Activated CD8-positive, alpha-beta T cell treated with anti-CD3 and anti-CD28 coated beads for 36 hours (primary cell): ENCODE results near the gene BEST1. TPM values are rescaled to one million over a fixed set of nuclear protein-coding genes. Genes with fewer than 3 reads are reported as not detected.
"Not testable (repeated sequence)": the region's sequence is repeated elsewhere in the genome, so short reads cannot be mapped to it uniquely, and the experiment has no call there.

Experiments used
- ATAC-seq: fragments of 200-7000 bp; cut with Tn5 transposase; one replicate; pipeline ENCODE4 v1.10.0; 2021; ENCODE audit warnings: mild to moderate bottlenecking, moderate library complexity
- CTCF ChIA-PET: fragments of 350-600 bp; sonication (Branson Sonifier 250); formaldehyde crosslinking; loops from one replicate; lab custom pipeline; 2021; ENCODE audit warnings: antibody characterized with exemption; lab: Charles Lee
- POLR2A ChIA-PET: fragments of 350-600 bp; sonication (Branson Sonifier 250); formaldehyde crosslinking; loops from one replicate; lab custom pipeline; 2021; ENCODE audit warnings: antibody characterized with exemption; lab: Charles Lee
- DNase-seq: peaks from one replicate; pipeline ENCODE4 v3.0.0-alpha.2; 2020
- H3K27ac Mint-ChIP-seq: one replicate; pipeline ENCODE4 v1.8.0; 2021; ENCODE audit warnings: mild to moderate bottlenecking, mixed read lengths
- H3K27me3 Mint-ChIP-seq: one replicate; pipeline ENCODE4 v1.8.0; 2021; ENCODE audit warnings: mixed read lengths
- H3K36me3 Mint-ChIP-seq: one replicate; pipeline ENCODE4 v1.8.0; 2021; ENCODE audit warnings: low read depth, mixed read lengths
- H3K4me1 Mint-ChIP-seq: one replicate; pipeline ENCODE4 v1.8.0; 2021; ENCODE audit warnings: low read depth, mixed read lengths
- H3K4me3 Mint-ChIP-seq: one replicate; pipeline ENCODE4 v1.8.0; 2021; ENCODE audit warnings: mild to moderate bottlenecking, moderate library complexity, mixed read lengths
- H3K9me3 Mint-ChIP-seq: one replicate; pipeline ENCODE4 v1.8.0; 2021; ENCODE audit warnings: mixed read lengths
- intact Hi-C: fragments of 100-400 bp; cut with micrococcal nuclease; formaldehyde crosslinking; loops from one replicate; pipeline ENCODE4 v1.10.0; 2022
- total RNA-seq, 2 experiments: library from RNA; stranded (reverse); gene quantifications; one replicate each; pipeline ENCODE4 v1.2.3, GENCODE V29; 2021
- TF ChIP-seq, protein P1 (sequence below): fragments of 200-600 bp; IDR thresholded peaks from one replicate; pipeline ENCODE4 v1.8.0; 2022; ENCODE audit warnings: antibody characterized with exemption, mild to moderate bottlenecking

Gene BEST1
- total RNA-seq, 2 experiments from 2014 or later = 0.61 to 0.83 TPM

DNA sequence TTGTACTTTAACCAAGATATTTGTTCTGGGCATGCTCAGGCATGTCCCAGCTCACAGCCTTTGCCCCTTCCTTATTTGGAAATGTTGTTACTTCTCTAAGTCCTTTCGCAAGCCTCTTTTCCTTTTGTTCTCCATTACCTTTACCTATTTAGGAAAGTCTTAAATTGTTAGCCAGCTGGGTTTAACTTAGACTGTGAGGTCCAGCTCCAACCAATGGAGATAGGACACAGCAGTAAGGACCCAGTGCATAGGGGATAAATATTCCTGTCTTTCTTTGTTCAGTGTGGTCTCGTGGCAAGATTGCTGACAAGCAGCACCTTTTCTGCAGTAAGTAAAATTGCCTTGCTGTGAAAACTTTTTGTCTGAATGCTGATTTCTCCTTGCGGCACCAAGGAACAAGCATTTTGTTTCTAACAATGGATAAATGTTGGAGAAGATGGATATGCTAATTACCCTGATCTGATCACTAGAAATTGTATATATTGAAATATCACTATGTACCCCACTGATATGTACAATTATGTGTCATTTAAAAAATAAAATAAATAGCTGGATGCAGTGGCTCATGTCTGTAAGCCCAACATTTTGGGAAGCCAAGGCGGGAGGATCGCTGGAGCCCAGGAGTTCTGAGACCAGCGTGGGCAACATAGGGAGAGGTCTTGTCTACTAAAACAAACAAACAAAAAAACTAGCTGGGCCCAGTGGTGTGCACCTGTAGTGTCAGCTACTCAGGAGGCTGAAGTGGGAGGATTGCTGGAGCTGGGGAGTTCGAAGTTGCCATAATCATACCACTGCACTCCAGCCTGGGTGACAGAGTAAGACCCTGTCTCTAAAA is 49.2 kb downstream of the BEST1 start:
- peaks cover 7% of the 10 kb centered on the region for H3K36me3 Mint-ChIP-seq
- TF ChIP-seq, protein P1, sequence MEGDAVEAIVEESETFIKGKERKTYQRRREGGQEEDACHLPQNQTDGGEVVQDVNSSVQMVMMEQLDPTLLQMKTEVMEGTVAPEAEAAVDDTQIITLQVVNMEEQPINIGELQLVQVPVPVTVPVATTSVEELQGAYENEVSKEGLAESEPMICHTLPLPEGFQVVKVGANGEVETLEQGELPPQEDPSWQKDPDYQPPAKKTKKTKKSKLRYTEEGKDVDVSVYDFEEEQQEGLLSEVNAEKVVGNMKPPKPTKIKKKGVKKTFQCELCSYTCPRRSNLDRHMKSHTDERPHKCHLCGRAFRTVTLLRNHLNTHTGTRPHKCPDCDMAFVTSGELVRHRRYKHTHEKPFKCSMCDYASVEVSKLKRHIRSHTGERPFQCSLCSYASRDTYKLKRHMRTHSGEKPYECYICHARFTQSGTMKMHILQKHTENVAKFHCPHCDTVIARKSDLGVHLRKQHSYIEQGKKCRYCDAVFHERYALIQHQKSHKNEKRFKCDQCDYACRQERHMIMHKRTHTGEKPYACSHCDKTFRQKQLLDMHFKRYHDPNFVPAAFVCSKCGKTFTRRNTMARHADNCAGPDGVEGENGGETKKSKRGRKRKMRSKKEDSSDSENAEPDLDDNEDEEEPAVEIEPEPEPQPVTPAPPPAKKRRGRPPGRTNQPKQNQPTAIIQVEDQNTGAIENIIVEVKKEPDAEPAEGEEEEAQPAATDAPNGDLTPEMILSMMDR = no peak
- H3K4me1 Mint-ChIP-seq = no peaks in the 10 kb centered on the region
- H3K27ac Mint-ChIP-seq = peak overlapping the region; percentile 61
- ChIA-PET POLR2A (interaction anchor here (1.2 kb wide), 1 partner anchor 32 kb away, joined by 3 read pairs; no protein-coding TSS in a partner anchor), CTCF (interaction anchor here (5.9 kb wide), 1 partner anchor 82 kb away, joined by 21 read pairs; no protein-coding TSS in a partner anchor)
- H3K27me3 Mint-ChIP-seq = no peaks in the 10 kb centered on the region
- H3K9me3 Mint-ChIP-seq = peaks cover 4% of the 10 kb centered on the region
- H3K4me3 Mint-ChIP-seq = no peak overlapping the region
- intact Hi-C loops = no loop called here
- no peak for ATAC-seq
- no peak for DNase-seq

DNA sequence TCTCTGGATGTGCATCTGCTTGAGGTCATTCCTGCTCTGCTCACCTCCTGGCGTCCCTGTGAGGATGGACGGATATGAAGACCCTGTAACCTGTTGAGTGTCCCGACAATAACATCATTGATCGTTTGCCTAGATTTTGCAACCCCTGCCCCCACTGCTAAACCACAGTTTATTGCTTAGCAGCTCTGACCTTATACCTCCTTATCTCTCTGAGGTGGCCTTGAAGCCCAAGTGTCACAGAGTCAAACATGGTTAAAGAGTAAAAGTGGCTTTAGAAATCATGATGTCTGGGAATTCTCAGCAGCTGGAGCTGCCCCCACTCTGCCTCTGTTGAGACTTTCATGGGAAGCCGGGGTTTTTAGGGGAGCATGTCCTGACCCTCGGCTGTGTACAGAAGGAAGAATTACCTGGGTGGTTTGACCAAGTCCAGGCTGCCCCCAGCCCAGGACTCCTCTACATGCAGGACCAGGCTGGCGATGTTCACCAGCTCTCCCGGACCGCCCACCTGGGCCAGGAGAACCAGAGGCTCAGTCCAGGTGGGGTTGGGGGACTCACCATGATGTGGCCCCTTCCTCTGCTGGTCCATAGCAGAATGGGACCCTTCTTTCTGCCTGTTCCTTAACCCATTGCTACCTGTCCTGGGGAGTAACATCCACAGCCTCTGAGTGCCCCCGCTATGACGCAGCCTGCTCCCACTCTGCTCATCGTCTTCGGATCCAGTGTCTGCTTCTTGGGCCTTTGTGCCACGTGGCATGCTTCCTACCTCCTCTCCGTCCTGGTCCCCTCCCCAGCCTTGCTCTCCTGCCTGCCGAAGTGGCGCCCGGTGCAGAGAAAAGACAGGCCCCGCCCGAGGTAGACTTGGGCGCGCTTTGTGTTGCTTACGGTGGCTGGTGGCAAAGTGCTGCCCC is 50.6 kb downstream of the BEST1 start:
- Mint-ChIP-seq H3K4me1 (no peaks in the 10 kb centered on the region), H3K9me3 (peaks cover 4% of the 10 kb centered on the region), H3K27me3 (no peaks in the 10 kb centered on the region), H3K36me3 (peaks cover 7% of the 10 kb centered on the region), H3K4me3 (no peak overlapping the region), H3K27ac (no peak overlapping the region)
- ATAC-seq (no peak), DNase-seq (no peak)
- intact Hi-C loops = no loop called here
- ChIA-PET POLR2A (interaction anchor here (1.2 kb wide), 1 partner anchor 34 kb away, joined by 3 read pairs; no protein-coding TSS in a partner anchor), CTCF (interaction anchor here (1.6 kb wide), 1 partner anchor 81 kb away, joined by 4 read pairs; no protein-coding TSS in a partner anchor)
- TF ChIP-seq, protein P1 = no peak

DNA sequence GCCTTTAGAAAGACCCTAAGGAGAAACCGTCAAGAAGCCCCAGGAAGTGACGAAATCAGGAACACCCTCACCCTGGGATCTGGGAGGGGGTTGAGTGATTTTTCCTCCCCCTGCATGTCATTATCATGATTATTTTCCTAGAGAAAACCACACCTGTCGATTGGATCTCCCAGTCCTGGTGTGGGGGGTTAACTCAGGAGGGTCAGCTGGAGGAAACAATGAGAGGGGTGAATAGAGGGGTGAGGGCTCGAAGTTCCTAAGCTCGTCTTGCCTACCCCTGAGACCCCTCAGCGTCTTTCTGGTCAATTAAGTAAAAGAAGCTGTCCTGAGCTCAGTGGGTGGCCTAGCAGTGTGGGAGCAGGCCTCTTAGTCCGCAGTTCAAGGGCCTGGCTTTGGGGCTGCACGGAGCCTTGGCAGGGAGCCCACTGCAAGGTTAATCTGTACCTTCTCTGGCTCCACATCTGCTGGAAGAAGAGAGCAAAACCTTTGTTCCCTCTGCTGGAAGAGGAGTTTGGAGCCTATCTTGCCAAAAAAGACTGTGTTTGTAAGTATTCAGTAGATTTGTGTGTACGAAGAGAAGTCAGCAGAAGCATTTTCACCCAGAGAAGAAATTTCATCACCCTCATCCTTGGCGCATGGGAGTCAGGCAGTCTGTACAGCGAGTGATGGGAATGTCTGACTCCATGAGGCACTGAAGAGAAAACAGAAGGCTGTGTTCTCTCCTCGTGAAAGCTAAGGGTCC is 51.5 kb downstream of the BEST1 start:
- no peaks in the 10 kb centered on the region for H3K4me1 Mint-ChIP-seq
- CTCF ChIA-PET = interaction anchor here (1.6 kb wide), 1 partner anchor 80 kb away, joined by 4 read pairs; no protein-coding TSS in a partner anchor
- no peak overlapping the region for H3K4me3 Mint-ChIP-seq
- DNase-seq = no peak
- H3K36me3 Mint-ChIP-seq = peaks cover 7% of the 10 kb centered on the region
- peaks cover 4% of the 10 kb centered on the region for H3K9me3 Mint-ChIP-seq
- H3K27me3 Mint-ChIP-seq = no peaks in the 10 kb centered on the region
- intact Hi-C loops = no loop called here
- ATAC-seq = no peak
- POLR2A ChIA-PET = no interaction called here
- TF ChIP-seq, protein P1 = no peak
- no peak overlapping the region for H3K27ac Mint-ChIP-seq

DNA sequence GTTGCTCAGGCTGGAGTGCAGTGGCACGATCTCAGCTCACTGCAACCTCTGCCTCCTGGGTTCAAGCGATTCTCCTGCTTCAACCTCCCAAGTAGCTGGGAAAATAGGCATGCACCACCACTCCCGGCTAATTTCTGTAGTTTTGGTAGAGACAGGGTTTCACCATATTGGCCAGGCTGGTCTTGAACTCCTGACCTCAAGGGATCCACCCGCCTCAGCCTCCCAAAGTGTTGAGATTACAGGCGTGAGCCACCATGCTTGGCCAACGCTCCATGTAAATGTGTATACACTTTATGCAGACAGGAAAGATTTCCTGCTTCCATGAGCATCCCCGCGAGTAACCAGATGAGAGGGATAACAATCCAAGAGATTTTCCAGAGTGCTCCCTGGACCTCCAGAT is 52.1 kb downstream of the BEST1 start:
- H3K36me3 Mint-ChIP-seq, H3K4me1 Mint-ChIP-seq, H3K9me3 Mint-ChIP-seq, H3K27me3 Mint-ChIP-seq, POLR2A ChIA-PET, CTCF ChIA-PET, intact Hi-C loops, H3K27ac Mint-ChIP-seq, ATAC-seq, DNase-seq, H3K4me3 Mint-ChIP-seq: not testable (repeated sequence)

DNA sequence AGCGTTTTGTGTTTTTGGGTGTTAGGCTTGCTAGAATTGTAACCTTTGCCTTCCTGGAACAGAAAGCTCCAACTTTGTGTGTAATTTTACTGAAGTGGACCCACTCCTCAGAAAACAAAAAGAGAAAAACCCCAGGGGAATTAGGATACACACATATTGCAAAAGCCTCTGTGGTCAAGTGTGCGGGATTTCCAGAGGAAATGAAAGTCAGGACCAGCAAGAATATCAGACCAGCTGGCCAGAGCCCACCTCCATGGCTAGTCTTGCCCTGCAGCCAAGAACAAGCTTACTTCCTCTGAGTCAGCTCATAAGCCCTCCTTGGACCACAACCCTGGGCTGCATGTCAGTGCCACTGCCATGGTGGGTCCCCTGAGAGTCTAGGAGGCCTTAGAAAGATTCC is 54.3 kb downstream of the BEST1 start:
- POLR2A ChIA-PET = no interaction called here
- H3K27me3 Mint-ChIP-seq = peaks cover 2% of the 10 kb centered on the region
- CTCF ChIA-PET = interaction anchor here (1.2 kb wide), 1 partner anchor 105 kb away, joined by 5 read pairs; no protein-coding TSS in a partner anchor
- H3K4me1 Mint-ChIP-seq = no peaks in the 10 kb centered on the region
- intact Hi-C loops = no loop called here
- DNase-seq (no peak), ATAC-seq (no peak)
- H3K9me3 Mint-ChIP-seq = no peaks in the 10 kb centered on the region
- no peak overlapping the region for H3K27ac Mint-ChIP-seq
- no peak overlapping the region for H3K4me3 Mint-ChIP-seq
- H3K36me3 Mint-ChIP-seq = no peaks in the 10 kb centered on the region
- TF ChIP-seq, protein P1 = no peak
